Heart left ventricle (tissue), 11 donors: ENCODE measurements around the gene MTIF2. TPM values are rescaled to one million over a fixed set of nuclear protein-coding genes. Genes with fewer than 3 reads are reported as not detected.

Experiments used
- polyA plus RNA-seq, 2 donors: library from polyadenylated mRNA; stranded (reverse); fragments of 200-250 nt; gene quantifications; one replicate each; pipeline ENCODE4 v1.2.3, GENCODE V29; 2013
- total RNA-seq, 9 donors: library from RNA; depleted of rRNA in 2 of 9; stranded (reverse); fragments of >200 nt in 2 of 9; fragmentation: NEBNext Ultra II Directional in 3 of 9; extraction: Animal tissue kit (Norgen Biotek cat#: 25700) in 3 of 9; gene quantifications; one replicate each; pipeline versions ENCODE4 v1.1.0 to v1.2.4, GENCODE V29; 2016 to 2023
- donor health status: ischemic (EF 13 %, LVEDD 7.1; RV severe dilation, severe dysfunction).
- donor health status: healthy with polysubstance abuse.
- donor health status: DM: no; HTN: yes; CAD: no.
- donor health status: DM: no; HTN: no; CAD: no.
- donor health status: ischemic (EF 25% LVEDD 5.7; RV mildly dilated, moderate dysfunction).
- donor health status: healthy.
- donor health status: DM: yes; HTN: yes; CAD: no.
- donor health status: PGD.
- donor health status: nonischemic (EF 23%, LVEDD 6.1; RV moderate dilation, normal function).

Gene MTIF2
- total and polyA plus RNA-seq, 11 donors: 29.9 to 54.7 (median 45.5) TPM

Other genes starting within 250 kb of the MTIF2 start
- gene RTN4, start 218.8 kb downstream of the MTIF2 start, total RNA-seq: 100 to 1,000 TPM in 4 of 9 donors, 10 to 100 TPM in 5; 46.1 to 250 (median 95.5) TPM
- gene RTN4, start 218.8 kb downstream of the MTIF2 start, polyA plus RNA-seq: 100 to 1,000 TPM in 1 of 2 donors, 10 to 100 TPM in 1; 67.0 to 176 TPM
- 10 to 100 TPM in 1 of 9 donors, 1 to 10 TPM in 8; 2.3 to 10.6 (median 5.6) TPM for gene CLHC1, start 36.9 kb downstream of the MTIF2 start, total RNA-seq
- gene CLHC1, start 36.9 kb downstream of the MTIF2 start, polyA plus RNA-seq: 1 to 10 TPM; 2.6 to 4.3 TPM
- 100 to 1,000 TPM; 329 to 749 (median 488) TPM for gene RPS27A, start 36.5 kb downstream of the MTIF2 start, total RNA-seq
- gene RPS27A, start 36.5 kb downstream of the MTIF2 start, polyA plus RNA-seq: 1,000 to 10,000 TPM in 1 of 2 donors, 100 to 1,000 TPM in 1; 610 to 1,743 TPM
- gene CCDC88A, start 150.6 kb upstream of the MTIF2 start, total RNA-seq: 10 to 100 TPM; 17.3 to 53.6 (median 24.4) TPM
- gene CCDC88A, start 150.6 kb upstream of the MTIF2 start, polyA plus RNA-seq: 10 to 100 TPM; 10.4 to 26.3 TPM